G401.6 (cell line): ENCODE measurements around the gene HDAC4.

Source experiments
- FAIRE-seq: peaks from 2 replicates; lab custom pipeline; 2012; peaks lifted over from hg19 to GRCh38; lab: Jason Lieb, UNC

The HDAC4 gene

DNA sequence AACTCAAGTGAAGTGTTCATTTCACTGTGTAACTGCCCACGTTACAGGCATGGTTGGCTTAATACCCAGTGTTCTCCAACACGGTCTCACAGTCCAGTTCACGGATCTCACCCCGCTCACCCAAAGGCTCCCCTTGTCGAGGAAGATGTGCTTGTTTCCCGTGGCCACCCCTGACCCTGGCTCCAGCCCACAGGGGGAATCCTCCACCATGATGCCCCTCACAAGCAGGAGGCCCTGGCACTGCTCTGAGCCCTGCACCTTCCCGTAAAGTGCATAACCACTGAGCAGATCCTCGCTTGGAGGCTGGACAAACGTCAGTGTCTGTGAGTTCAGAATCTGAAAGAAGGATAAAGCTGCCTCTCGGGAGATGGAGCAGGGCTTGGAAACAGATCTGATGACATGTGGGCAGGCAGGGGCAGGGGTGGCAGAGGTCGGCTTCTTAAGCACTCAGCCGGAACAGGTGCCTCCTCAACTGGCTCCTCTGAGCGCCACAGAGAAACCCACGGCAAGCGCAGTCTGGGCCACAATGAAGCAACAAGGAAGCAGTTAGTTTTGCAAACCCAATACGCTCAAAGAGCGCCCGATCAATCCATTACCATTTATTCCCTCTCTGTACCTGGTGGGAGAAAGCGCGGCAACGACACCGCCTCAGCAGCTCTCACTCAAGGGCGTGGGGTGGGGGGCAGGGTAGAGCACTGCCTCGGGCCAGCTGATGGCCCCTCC lies 17.6 kb downstream of the HDAC4 start:
- FAIRE-seq: no peak

DNA sequence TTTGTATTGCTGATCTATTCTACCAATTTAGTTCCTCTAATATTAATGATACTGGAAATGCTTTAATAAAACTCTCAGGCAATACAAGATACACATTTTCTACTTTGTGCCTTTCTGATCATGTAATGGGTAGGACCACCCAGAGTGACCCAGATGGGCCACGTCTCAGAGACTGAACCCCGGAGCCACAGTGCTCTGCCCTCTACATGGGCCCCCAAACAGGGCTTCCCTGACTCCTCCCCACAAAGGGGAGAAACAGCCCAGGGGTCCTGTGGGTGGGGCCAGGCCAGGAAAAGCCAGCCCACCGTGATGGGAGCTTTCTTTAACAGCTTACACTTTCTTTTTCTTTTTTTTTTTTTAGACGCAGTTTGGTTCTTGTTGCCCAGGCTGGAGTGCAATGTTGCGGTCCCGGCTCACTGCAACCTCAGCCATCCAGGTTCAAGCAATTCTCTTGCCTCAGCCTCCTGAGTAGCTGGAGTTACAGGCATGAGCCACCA lies 18.4 kb downstream of the HDAC4 start:
- no peak for FAIRE-seq

- FAIRE-seq: no peak
Measured at GRCh38 chr2:239381709-239382134, 19.1 kb downstream of the HDAC4 start.

- no peak for FAIRE-seq
Measured at GRCh38 chr2:239380831-239381708, 19.8 kb downstream of the HDAC4 start.

- FAIRE-seq: no peak
Measured at GRCh38 chr2:239379641-239380170, 21.1 kb downstream of the HDAC4 start.

DNA sequence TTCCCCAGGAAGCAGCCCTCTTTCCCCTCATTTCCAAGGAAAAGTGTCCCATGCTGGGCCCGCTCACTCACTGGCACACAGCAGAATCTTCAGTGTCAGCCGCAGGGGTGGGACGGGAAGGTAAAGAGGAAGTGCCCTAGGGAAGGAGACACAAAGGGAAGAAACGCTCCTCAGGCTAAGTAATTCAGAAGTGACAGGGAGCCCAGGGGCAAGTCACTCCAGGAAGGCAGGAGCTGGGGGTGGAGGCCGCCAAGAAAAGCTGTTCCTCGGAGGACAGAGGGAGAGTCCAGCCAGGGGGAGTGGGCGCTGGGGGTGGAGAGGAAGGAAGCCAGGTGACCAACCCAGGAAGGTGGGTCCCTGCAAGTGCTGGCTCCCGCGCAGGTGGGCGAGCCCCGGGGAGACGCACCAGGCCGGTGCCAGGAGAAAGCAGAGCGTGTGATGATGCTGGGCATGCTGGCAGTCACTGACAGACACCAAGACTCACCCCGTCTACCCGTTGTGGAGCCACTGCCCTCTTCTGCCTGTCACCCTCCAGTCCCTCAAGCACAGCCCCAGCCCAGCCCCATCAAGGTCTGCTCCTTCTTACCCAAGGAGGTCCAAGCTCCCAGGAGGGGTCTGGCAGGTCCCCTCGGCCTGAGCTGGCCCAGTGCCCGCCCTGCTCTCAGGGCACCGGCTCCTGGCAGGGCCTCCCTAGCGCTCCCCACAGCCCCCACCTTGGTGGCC lies 21.7 kb downstream of the HDAC4 start:
- FAIRE-seq: no peak

GRCh38 chr2:239378021-239378917 lies 22.6 kb downstream of the HDAC4 start:
- FAIRE-seq: no peak

- FAIRE-seq: no peak
Measured at GRCh38 chr2:239377591-239377990, 23.2 kb downstream of the HDAC4 start.

DNA sequence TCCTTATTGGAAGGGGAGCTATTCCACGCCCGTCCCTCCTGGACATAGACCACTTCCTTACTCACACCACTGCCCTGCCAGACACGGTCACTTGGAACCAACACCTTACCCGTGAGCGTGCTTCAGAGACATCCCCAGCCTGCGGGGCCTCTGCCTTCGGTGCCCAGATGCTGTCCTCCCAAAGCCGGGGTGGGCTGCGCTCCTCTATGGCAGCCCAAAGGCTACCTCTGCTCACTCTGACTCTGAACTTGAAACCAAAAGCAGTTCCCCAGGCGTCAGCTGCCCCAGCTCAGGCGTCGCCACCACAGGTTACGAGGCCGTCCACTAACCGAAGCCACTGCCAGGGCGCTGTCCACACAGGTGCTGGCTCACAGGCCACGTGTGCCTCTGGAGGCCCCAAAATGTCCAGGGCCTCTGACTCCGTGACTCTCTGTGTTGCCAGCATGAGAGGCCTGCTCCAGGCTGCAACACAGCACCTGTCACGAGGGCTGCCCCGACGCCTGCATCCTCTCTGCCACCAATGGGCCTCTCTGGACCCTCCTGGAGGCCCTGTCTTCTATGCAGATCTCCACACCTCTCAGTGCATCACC lies 23.8 kb downstream of the HDAC4 start:
- FAIRE-seq: no peak

GRCh38 chr2:239376351-239376750 lies 24.5 kb downstream of the HDAC4 start:
- no peak for FAIRE-seq

GRCh38 chr2:239375278-239376061 lies 25.4 kb downstream of the HDAC4 start:
- FAIRE-seq: no peak

DNA sequence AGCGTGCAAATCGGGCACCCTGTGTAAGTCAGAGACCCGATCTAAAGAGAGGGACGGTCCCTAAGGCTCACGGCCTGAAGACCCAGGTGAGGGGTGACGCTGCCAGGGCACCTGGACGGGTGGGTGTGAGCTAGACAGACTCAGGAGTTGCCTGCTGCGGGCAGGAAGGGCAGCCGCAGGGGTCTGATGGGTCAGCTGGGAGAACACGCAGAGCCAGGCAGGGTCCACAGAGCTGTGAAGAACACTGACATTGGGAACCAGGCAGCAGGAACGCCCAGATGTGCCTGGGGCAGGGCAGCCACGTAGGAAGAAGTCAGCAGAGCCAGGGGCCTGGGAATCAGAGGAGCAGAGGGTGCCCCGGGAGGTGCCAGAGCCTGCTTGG lies 25.9 kb downstream of the HDAC4 start:
- no peak for FAIRE-seq

DNA sequence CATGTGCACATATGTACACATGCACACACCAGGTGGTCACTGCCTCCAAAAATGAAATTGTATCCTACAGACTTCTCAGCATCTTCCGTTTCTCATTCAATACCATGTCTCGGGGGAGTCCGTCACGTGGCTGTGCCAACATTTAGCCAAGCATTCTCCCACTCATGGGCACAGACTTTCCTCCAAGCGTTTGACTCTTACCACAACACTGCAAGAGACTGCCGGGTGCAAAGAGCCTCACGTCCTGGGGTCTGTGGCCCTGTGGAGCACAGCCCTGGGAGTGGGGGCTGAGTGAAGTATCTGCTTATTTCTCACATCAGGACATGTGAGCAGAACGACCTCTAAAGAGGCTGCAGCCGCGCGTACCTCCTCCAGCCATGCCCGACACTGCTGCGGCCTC lies 28.0 kb downstream of the HDAC4 start:
- FAIRE-seq: no peak

GRCh38 chr2:239371726-239372686 lies 28.8 kb downstream of the HDAC4 start:
- no peak for FAIRE-seq

DNA sequence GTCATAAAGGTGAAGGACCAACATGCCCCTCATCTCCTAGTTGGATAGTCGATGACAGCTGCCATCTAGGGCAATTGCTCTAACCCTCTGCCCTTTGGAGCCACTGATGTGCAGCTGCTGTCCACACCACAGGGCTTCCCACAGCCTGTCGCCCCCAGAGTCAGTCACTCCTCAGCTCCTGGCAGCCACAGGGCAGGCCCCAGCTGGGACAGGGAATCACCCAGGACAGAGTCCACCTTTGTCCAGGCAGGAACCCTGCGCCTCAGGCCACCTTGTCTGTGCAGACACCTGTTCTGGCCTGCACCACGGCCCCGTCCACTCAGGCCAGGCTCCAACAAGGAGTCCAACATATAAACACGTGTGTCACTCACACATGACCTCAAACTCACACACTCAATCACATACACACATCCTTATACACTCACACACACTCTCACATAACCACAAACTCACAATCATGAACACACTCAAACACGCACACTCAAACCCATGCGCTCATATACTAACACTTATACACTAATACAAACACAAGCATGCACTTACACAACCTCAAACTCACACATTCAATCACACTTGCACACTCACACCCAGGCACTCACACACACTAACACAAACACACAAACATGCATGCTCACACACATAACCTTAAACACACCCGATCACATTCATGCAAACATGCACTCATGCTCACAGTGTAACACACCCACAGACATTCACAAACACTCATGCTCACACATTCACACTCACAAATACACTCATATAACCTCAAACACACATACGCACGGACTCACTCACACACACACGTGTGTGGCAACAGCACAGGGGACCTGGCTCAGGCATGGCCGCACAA lies 29.7 kb downstream of the HDAC4 start:
- FAIRE-seq: no peak

DNA sequence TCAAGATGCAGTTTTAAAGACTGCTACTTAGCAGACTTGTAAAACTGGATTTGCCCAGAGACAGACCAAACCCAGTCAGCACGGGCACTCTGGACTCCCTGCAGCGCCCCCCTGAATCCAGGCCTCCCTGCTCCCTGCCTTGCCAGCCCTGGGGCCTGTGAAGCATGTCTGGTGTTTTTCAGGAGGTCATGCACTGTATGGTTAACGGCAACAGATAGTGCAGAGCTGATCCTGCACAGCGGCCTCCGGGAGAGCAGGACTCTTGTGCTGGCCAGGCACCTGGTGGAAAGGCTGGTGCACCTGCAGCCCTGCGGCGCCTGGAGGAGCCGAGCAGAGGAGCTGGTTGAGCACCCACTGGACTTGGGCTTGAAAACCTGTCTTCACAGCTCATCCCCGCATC lies 30.4 kb downstream of the HDAC4 start:
- FAIRE-seq: no peak

GRCh38 chr2:239369631-239370161 lies 31.1 kb downstream of the HDAC4 start:
- no peak for FAIRE-seq
